Liver (tissue), 3 donors: ENCODE measurements around the gene PREP.

ENCODE experiments used
- CTCF ChIP-seq: fragments of 150-350 bp; IDR thresholded peaks from 2 replicates; pipeline ENCODE4 v1.5.1; 2017; ENCODE audit warnings: improper control_type of control experiment, low read depth, low read length; ENCODE audit not compliant: missing input control
- EGR1 ChIP-seq, 2 donors: IDR thresholded peaks; 2 replicates each; pipeline ENCODE4 v1.6.1; 2016 to 2018; ENCODE audit warnings: antibody characterized with exemption in 2 of 2, low read depth in 2 of 2
- FOXA1 ChIP-seq: IDR thresholded peaks from 2 replicates; pipeline ENCODE4 v1.6.1; 2016; ENCODE audit warnings: antibody characterized with exemption
- JUND ChIP-seq, 2 donors: IDR thresholded peaks; 2 replicates each; pipeline ENCODE4 v1.6.1; 2016; ENCODE audit warnings: antibody characterized with exemption in 2 of 2
- MAX ChIP-seq: IDR thresholded peaks from 2 replicates; pipeline ENCODE4 v1.6.1; 2016; ENCODE audit warnings: antibody characterized with exemption
- RAD21 ChIP-seq, 2 donors: IDR thresholded peaks; 2 replicates each; pipeline ENCODE4 v1.6.1; 2016; ENCODE audit warnings: antibody characterized with exemption in 2 of 2, mild to moderate bottlenecking in 2 of 2
- REST ChIP-seq: IDR thresholded peaks from 2 replicates; pipeline ENCODE4 v1.6.1; 2016; ENCODE audit warnings: antibody characterized with exemption, mild to moderate bottlenecking
- RXRA ChIP-seq, 2 donors: IDR thresholded peaks; 2 replicates each; pipeline ENCODE4 v1.6.1; 2017 to 2018; ENCODE audit warnings: antibody characterized with exemption in 2 of 2, mild to moderate bottlenecking in 1 of 2
- SP1 ChIP-seq: IDR thresholded peaks from 2 replicates; pipeline ENCODE4 v1.6.1; 2018; ENCODE audit warnings: antibody characterized with exemption, mild to moderate bottlenecking
- TAF1 ChIP-seq: conservative IDR thresholded peaks from 2 replicates; pipeline ENCODE4 v1.6.1; 2016; ENCODE audit warnings: antibody characterized with exemption, mild to moderate bottlenecking
- YY1 ChIP-seq: IDR thresholded peaks from 2 replicates; pipeline ENCODE4 v1.6.1; 2016; ENCODE audit warnings: antibody characterized with exemption, mild to moderate bottlenecking
- ZBTB33 ChIP-seq: IDR thresholded peaks from 2 replicates; pipeline ENCODE4 v1.6.1; 2016; ENCODE audit warnings: antibody characterized with exemption
- donor health status: healthy.
- donor health status: healthy.

GRCh38 chr6:105310371-105310770, 92.5 kb downstream of the PREP start:
- TF ChIP-seq CTCF (no peak), TAF1 (no peak), JUND (IDR thresholded peaks at IDR 0.05) (no peak), YY1 (no peak), ZBTB33 (no peak), SP1 (no peak), RXRA (IDR thresholded peaks at IDR 0.05) (no peak), EGR1 (IDR thresholded peaks at IDR 0.05; ENCODE audit: low read depth in 2 of 2) (no peak), MAX (no peak), RAD21 (IDR thresholded peaks at IDR 0.05) (no peak), REST (no peak), FOXA1 (no peak)
